RPMI7951 (cell line): Measurements from ENCODE around the gene NR6A1. TPM values are rescaled to one million over a fixed set of nuclear protein-coding genes. Genes with fewer than 3 reads are reported as not detected.

ENCODE experiments used
- DNase-seq: peaks from one replicate; pipeline ENCODE4 v3.0.0-alpha.2; 2012; ENCODE audit warnings: low read depth
- total RNA-seq: library from RNA; depleted of rRNA; stranded (reverse); fragments of >200 nt; shearing (Covaris generic); gene quantifications from 2 replicates; pipeline ENCODE4 v1.2.3, GENCODE V29; 2014

Gene NR6A1
- total RNA-seq, 1 experiment from 2014 or later, result 1.4 TPM

DNA sequence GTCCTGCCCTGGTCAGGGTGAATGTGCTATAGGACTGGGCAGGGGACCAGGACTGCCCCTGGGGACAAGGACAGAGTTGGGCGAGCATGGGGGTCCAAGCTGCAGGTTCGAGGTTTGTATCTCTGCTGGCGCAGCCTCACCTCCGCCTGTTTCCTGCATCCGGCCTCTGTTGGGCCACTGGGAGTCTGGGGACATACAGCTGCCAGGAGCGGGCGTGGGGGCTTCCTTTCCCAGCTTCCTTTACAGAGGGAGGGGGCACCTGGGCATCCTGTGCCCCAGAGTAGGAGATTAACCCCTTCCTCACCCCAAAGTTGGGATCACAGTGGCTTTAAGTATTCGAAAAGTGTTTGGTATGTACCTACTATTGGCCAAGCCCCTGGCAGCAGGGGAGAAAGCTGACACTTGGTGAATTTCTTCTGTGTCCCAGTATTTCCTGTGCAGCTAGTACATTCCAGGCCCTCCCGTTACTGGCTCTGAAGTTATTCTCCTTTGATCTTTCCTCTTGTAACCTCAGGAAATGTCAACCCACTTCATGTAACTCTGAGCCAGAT is 24.8 kb upstream of the NR6A1 start:
- DNase-seq, result peak; percentile 25

DNA sequence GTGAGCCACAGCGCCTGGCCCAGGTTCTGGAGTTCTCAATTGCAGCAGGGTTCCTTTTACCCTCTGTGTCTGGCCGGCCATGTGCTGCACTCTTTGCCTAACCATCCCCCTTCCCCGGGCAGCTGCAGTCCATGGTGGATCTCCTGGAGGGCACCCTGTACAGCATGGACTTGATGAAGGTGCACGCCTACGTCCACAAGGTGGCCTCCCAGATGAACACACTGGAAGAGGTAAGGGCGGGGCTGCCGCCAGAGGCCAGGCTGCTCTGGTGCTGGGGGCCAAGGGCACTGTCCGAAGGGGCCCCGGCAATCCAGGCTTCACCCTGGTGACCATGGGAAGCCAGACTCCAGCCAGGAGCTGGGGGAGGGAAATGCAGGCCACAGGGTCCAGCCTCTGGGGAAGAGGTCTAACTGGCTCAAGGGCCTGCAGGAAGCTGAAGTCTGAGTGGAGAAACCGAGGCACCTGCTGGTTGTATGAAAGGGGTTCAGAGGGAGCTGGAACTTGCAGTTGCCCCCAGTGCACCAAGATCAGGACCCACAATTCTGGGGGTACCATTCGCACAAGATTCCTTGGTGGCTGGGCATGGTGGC is 23.9 kb upstream of the NR6A1 start:
- DNase-seq, result no peak

DNA sequence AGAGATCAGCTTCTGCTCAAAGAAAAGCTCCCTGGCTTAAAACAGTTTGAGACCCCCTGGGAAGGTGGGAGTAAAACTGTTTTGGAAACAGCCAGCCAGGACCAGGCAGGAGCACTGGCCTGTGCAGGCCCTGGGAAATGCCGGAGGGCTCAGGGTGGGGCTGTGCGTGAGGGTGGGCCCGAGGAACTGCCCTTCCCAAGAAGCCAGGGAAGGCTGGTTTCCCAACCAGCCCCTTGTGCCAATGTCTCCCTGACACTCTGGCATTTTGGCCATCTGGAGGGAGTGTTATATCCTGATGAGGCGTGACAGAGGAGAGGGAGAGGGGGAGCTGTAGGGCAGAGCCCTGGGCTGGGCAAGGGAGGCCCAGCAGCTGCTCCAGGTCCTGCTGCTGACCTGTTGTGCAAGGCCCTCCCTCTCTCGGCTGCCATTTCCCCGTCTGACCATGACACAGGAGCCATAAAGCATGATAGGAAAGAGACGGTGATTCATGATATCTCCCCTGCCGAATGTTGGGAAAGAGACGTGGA is 22.0 kb upstream of the NR6A1 start:
- peak; percentile 88 for DNase-seq

DNA sequence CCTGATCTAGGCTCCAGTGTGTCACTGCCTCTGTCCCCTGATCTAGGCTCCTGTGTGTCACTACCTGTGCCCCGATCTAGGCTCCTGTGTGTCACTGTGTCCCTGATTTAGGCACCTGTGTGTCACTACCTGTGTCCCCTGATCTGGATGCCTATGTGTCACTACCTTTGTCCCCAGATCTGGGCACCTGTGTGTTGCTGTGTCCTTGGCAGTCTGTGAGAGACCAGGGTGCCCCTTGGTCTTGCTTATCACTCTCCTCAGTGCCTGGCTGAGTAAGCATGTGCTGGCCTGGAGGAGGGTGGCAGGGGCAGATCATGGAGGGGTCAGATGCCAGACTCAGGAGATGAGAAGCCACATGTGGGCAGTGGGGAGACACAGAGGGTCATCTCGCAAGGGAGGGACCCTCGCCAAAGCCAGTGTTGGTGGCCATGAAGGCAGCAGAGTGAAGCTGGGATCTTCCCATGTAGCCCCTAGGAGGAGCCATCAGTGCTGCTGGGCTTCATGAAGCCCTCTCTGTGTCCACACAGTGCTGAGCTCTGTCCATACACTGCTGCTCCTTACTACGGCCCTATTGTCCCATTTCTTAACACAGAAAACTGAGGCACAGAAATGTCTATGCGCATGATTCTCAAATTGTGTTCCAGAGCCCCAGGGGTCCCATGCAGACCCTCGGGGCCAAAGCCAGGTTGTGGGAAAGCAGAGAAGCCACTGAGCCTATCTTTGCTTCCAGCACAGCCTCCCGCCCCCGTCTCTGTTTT is 21.3 kb upstream of the NR6A1 start:
- DNase-seq, result no peak

DNA sequence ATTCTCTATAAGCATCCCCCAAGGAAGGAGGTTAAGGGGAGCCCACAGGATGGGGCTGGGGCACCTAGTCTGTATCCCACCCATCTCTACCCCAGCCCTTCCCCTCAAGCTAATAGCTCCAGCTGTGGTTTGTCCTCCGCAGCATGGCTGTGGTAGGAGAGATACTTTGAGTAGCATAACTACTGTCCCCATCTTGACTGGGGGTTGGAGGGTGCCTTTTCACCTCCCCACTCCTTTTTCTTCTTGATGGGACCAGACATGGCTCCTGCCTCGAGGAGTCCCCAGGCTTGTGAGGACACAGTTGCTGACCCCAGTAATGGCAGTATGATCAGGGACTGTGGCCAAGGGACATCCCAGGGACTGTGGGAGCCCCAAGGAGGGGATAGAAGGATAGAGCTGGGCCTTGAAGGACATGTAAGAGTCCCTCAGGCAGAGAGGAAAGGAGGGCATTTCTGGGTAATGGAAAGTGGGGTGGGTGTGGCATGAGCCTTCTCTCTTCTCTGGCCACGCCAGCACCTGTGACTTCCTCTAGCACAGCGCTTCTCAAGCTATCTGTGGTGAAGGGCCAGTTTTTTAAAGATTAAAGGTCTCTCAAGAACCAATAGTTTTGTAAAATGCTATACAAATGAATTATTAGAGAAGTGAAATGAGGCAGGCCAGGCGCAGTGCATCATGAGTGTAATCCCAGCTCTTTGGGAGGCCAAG is 19.8 kb upstream of the NR6A1 start:
- no peak for DNase-seq

DNA sequence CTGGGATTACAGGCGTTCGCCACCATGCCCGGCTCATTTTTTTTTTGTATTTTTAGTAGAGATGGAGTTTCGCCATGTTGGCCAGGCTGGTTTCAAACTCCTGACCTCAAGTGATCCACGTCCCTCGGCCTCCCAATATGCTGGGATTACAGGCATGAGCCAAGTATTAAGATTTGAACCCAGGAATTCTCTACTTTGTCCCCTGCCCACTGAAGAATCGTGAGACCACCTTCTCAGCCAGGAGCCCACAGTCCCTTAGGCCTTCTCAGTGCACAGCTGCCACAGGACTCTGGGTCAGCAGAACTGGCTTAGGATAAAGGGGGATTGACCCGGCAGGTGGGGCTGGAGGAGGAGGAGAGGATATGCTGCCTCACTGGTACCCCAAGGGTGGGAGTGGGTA is 19.2 kb upstream of the NR6A1 start:
- DNase-seq, result no peak

DNA sequence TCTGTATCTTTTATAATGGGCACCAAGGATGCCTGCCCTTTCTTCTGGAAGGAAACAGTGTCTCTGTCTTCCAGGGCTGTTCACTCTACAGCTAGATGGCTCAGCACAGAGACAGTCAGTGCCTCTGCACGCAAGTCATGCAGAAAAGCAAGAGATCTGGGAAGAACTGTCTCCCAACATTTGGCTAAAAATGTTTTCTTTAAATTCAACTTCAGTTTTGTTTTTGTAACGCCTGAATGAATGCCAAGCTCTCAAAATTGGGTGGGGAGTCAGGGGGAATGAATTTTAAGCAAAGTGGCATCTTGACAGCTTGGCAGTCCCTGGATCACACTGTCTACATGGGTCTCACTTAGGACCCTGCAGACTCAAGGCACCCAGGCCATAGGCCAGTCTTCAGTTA is 18.4 kb upstream of the NR6A1 start:
- no peak for DNase-seq

DNA sequence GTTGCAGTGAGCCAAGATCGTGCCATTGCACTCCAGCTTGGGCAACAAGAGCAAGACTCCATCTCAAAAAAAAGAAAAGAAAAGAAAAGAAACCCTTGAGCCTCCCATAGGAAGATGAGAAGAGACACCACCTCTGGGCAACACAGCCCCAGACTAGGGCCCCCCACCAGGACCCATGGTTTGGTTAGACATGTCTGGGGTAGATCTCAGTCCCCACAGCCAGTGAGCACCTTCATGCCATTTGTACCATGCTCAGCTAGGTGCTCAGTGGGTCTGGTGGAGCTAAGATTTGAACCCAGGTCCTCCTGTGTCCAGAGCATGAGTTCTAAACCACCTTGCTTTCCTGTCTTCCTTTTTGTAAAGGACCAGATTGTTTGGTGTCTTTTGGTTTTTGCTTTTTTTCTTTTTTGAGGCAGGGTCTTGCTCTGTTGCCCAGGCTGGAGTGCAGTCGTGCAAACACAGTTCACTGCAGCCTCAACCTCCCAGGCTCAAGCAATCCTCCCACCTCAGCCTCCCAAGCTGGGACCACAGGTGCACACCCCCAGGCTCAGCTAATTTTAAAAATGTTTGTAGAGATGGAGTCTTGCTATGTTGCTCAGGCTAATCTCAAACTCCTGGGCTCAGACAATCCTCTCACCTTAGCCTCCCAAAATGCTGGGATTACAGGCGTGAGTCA is 17.6 kb upstream of the NR6A1 start:
- DNase-seq, result no peak

DNA sequence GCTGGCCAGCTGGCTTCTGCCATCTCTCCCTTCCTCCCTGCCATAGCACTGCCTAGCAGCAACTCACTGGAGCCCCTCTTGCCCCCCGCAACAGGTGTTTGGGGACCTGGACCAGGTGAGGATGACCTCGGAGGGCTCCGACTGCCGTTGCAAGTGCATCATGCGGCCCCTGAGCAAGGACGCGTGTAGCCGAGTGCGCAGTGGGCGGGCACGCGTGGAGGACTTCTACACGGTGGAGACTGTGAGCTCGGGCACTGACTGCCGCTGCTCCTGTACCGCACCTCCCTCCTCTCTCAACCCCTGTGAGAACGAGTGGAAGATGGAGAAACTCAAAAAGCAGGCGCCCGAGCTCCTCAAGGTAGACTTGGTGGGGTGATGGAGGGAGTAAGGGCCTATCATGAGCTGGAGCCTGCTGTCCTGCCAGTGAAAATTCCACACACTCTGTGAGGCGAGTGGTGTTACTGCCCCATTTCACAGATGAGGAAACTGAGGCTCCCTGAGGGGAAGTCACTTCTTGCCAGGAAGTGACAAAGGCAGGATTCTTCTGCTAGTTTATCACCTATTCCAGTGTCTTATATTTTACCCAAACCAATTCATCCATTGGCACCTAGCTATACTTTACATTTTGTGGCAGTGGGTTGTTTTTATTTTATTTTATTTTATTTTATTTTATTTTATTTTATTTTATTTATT is 15.9 kb upstream of the NR6A1 start:
- DNase-seq, result no peak

DNA sequence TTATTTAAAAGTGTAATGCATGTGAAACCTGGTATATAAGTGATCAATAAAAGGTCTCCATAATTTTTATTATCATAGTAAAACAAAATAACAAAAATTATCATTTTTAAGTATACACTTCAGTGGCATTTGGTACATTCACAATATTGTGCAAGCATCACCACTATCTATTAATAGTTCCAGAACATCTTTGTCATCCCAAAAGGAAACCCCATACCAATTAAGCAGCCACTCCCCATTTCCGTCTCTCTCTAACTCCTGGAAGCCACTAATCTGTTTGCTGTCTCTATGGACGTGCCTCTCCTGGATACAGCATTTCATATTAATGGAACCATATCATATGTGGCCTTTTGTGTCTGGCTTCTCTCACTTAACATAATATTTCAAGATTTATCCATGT is 13.4 kb upstream of the NR6A1 start:
- peak; percentile 63 for DNase-seq

DNA sequence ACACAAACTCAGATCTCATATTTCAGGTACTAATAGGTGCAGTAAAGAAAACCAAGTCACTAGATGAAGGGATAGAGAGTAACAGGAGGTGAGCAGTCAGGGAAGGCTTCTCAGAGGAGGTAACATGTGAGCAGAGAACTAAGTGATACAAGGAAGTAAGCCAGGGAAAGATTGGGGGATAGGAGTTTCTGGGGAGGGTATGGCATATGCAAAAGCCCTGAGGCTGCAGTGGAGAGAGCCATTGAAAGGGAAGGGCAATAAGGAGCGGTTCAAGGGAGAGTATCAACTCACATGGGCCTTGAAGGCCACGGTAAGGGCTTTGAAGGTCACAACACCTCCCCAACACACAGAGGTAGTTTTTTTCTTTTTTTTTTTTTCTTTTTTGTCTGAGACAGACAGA is 12.7 kb upstream of the NR6A1 start:
- no peak for DNase-seq

DNA sequence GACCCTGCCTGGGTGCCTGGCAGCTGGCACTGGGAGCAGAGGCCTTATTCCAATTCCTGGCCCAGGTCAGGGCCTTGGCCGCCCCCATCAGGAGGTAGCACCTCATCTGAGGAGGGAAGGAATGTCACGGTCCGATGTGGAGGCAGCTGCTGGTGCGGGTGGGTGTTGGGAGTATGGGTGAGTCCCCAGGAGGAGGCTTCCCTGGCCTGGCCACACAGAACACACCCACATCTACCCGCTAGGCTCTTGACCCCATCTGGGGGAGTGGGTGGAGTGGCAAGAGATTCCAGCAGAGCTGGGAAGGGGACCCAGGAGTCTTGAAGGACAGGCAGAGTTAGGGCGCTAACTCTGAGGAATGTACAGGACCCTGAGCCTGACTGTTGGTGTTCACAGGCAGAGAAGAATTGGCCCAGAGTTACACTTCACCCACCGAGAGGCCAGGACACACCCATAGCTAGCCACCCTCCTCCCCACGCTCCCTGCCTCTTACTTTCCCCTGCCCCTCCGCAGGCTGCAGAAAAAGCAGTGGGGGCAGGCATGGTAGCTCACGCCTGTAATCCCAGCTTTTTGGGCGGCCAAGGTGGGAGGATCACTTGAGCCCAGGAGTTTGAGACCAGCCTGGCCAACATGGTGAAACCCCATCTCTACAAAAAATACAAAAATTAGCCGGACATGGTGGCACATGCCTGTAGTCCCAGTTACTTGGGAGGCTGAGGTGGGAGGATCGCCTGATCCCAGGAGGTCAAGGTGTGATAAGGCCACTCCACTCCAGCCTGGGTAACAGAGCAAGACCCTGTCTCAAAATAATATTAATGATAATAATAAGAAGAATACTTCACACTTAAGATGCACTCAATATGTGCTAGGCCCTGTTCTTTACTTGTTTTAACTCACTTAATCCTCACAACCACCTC is 11.8 kb upstream of the NR6A1 start:
- no peak for DNase-seq

DNA sequence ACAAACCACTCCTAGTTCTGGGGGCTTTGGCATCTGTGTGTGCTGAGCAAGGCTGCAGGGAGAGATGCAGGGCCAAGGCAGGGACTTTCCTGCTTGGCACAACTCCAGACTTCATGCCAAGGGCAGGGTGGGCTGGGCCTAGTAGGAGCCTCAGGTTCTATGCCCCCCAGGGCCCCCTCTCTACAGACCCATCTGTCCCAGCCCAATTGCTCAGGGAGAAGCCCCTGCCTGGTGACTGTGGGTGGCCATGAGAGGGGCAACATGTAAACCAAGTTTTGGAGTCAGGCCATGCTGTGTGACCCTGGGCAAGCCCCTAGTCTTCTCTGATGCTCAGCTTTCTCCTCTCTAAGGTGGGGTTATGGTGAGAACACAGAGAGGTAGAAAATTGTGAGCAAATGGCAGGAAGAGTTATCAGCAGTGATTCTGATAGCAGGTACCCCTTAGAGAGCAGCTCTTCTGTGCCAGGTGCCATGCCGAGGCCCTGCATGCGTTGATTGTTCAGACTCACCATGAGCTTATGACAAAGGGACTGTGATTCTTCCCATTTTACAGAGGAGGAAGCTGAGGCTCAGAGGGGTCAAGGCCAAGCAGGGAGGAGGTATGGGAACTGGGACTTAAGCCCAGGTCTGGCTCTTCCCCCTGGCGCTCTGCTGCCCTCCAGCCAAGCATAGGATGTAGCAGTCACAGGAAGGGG is 11.0 kb upstream of the NR6A1 start:
- no peak for DNase-seq

DNA sequence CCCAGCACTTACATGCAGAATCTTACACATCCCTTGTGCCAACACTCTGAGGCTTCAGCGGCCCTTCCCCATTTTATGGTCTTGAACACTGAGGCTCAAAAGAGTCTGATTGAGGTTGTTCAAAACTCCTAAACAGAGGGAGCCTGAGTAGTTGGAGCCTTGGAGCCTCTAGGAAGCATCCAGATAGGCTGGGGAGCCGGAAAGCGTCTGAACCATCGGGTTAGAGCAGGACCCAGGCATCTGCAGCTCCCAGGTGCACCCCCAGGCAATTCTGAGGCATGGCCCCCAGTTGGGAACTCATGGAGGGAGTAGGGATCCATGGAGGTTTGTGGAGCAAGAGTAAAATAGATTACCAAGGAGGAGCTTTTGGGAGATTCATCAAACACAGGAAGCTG is 9.6 kb upstream of the NR6A1 start:
- no peak for DNase-seq

DNA sequence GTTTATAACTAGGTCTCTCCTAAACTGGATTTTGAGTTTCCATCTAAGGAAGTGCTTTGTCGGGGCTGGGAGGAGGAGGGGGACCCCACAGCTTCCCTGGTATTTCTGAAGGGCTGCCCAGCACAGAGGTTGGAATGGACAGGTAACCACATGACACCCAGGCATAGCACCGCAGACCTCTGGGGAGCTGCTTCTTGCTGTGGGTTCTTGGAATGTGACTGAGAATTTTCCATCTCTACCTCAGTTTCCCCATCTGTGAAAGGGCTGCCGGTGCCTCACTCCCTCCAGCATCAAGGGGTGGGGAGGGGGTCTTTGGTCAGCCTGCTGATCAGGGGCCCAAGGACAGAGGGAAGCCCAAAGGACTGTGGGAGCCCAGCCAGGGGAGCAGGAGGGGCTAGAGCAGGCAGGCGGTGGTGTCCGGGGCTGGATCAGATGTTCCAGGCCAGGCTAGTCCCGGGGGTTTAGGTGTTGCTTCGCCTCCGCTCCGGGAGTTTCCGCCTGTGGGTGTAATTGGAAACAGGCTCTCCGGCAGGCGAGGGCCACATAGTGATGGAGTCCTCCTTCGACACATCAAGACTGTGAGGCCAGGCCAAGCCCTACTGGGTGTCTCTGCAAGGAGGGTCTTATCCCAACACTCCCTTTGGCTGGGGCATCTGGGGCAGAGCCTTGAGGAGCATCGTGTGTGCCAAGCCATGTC is 9.1 kb upstream of the NR6A1 start:
- no peak for DNase-seq

DNA sequence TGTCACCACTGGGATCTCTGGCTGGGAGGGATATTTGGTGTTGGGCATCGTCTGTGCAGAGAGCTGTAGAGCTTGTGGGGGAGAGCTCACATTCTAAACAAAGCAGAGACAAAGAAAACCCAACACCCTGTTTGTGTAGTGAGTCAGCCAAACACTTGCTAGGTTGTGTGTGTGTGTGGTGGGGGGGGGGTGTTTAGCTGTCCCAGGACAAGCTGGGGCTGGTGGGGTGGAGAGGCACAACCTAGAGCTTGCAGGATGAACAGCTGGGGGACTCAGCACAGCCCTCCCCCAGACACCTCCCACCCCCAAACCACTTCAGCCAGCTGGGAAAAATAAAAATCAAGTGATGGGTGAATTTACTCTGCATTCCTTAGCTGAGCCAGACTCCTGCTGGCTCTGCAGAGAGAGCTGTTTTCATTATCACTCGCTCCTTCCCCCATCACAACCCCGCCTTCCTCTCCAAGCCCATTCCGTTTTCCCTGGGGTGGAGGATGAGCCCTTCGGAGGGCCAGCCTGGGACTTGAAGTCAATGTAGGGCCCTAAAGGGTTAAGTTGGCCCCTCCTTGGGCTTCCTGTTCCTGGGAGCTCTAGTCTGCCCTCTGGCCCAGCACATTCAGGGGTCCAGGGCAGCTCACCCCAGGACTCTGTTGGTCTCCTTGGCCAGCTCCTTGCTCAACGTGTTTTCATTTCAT is 8.4 kb upstream of the NR6A1 start:
- peak; percentile 93 for DNase-seq

DNA sequence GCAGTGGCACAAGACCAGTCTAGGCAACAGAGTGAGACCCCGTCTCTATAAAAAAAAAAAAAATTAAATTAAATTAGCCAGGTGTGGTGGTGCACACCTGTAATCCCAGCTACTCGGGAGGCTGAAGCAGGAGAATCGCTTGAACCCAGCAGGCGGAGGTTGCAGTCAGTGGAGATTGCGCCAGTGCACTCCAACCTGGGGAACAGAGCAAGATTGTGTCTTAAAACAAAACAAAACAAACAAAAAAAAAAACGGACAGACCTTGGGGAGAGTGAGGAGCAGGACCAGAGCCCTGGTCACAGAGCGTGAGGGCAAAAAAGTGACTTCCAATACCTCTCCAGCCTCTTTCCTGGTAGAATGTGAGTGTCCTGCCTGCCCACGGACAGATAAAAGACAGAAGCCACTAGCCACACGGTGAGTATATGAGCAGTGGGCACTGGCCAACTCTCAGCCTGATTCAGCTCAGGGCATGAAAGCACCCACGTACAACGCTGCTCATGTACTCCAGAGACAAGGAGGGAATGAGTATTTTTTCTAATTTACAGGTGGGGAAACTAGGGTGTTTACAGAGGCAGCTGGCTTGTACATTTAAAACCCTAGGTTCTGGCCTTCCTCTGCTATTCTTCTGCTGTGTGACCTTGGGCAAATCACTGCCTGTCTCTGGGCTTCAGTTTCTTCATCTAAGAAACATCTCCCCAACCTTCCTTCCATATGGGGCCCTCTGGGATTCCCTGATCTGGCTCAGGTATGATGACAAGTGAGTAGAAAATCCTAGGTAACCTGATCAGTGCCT is 7.7 kb upstream of the NR6A1 start:
- no peak for DNase-seq
